Endothelial cell of umbilical vein (primary cell): Measurements from ENCODE around the gene SEMA3G. TPM values are rescaled to one million over a fixed set of nuclear protein-coding genes. Genes with fewer than 3 reads are reported as not detected.

Experiments used
- BruUV-seq: library from RNA; stranded (reverse); fragments of 400-500 nt; replicated peaks from 2 replicates; lab custom pipeline; 2021; lab: Mats Ljungman, UMichigan
- CTCF ChIA-PET: fragments of 300-600, 350-600 bp; sonication (Branson Sonifier 250); formaldehyde crosslinking; loops from one replicate; lab custom pipeline; 2021; ENCODE audit warnings: antibody characterized with exemption, inconsistent platforms; lab: Charles Lee
- POLR2A ChIA-PET: fragments of 300-600, 350-600 bp; sonication (Branson Sonifier 250); formaldehyde crosslinking; loops from one replicate; lab custom pipeline; 2021; ENCODE audit warnings: antibody characterized with exemption, inconsistent platforms; lab: Charles Lee
- DNase-seq: peaks from one replicate; pipeline ENCODE4 v3.0.0-alpha.2; 2011; ENCODE audit warnings: low read depth, low spot score
- FAIRE-seq: peaks from 2 replicates; lab custom pipeline; 2011; peaks lifted over from hg19 to GRCh38; lab: Jason Lieb, UNC
- H2AFZ ChIP-seq: 2 replicates; pipeline ENCODE4 v1.6.0; 2012; ENCODE audit warnings: low read depth, low read length, control low read depth, inconsistent platforms
- H3K27ac ChIP-seq: 2 replicates; pipeline ENCODE4 v1.5.1; 2011; ENCODE audit warnings: low read depth, mild to moderate bottlenecking, control low read depth, low read length, moderate library complexity; ENCODE audit not compliant: insufficient read depth
- H3K27me3 ChIP-seq, 2 experiments: 2 replicates each; pipeline versions ENCODE4 v1.6.0 to v1.6.1; 2011; ENCODE audit warnings: low read length in 2 of 2, mixed read lengths in 1 of 2; ENCODE audit not compliant: control insufficient read depth in 2 of 2, insufficient read depth in 2 of 2
- H3K36me3 ChIP-seq, 2 experiments: 2 replicates in 1 of 2; 3 replicates in 1 of 2; pipeline ENCODE4 v1.5.1; 2011; ENCODE audit warnings: low read length in 2 of 2, mild to moderate bottlenecking in 1 of 2, moderate library complexity in 1 of 2; ENCODE audit not compliant: control insufficient read depth in 2 of 2, insufficient read depth in 2 of 2; ENCODE audit errors: extremely low read depth in 1 of 2
- H3K4me1 ChIP-seq: 3 replicates; pipeline ENCODE4 v1.5.1; 2011; ENCODE audit warnings: mild to moderate bottlenecking, low read length; ENCODE audit not compliant: control insufficient read depth, insufficient read depth; ENCODE audit errors: extremely low read depth
- H3K4me2 ChIP-seq: 2 replicates; pipeline ENCODE4 v1.6.1; 2011; ENCODE audit warnings: low read length, control low read depth, mixed read lengths; ENCODE audit not compliant: insufficient read depth
- H3K4me3 ChIP-seq, 3 experiments: fragments of 200-600 bp in 1 of 3; sonication (generic), shearing (Covaris generic) in 1 of 3; replicated peaks in 1 of 3; 2 replicates each; pipeline ENCODE4 v1.5.1; 2011 to 2016; ENCODE audit warnings: control low read depth in 3 of 3, low read length in 3 of 3, mild to moderate bottlenecking in 2 of 3, inconsistent platforms in 1 of 3, low read depth in 1 of 3, moderate library complexity in 1 of 3; ENCODE audit not compliant: insufficient read depth in 1 of 3
- H3K79me2 ChIP-seq: 2 replicates; pipeline ENCODE4 v1.6.0; 2012; ENCODE audit warnings: low read length, inconsistent platforms; ENCODE audit not compliant: control insufficient read depth, insufficient read depth
- H3K9ac ChIP-seq: replicated peaks from 2 replicates; pipeline ENCODE3; 2011; ENCODE audit warnings: low read length, control low read depth; ENCODE audit not compliant: insufficient read depth; ENCODE audit errors: extremely low read depth
- H3K9me1 ChIP-seq: replicated peaks from 3 replicates; pipeline ENCODE4 v1.6.0; 2011; ENCODE audit warnings: mild to moderate bottlenecking, low read length; ENCODE audit not compliant: control insufficient read depth, insufficient read depth; ENCODE audit errors: extremely low read depth
- H3K9me3 ChIP-seq: replicated peaks from 2 replicates; pipeline ENCODE4 v1.5.1; 2012; ENCODE audit warnings: low read length, inconsistent platforms; ENCODE audit not compliant: control insufficient read depth, insufficient read depth
- H4K20me1 ChIP-seq: replicated peaks from 2 replicates; pipeline ENCODE3; 2011; ENCODE audit warnings: mild to moderate bottlenecking, low read length; ENCODE audit not compliant: control insufficient read depth, insufficient read depth; ENCODE audit errors: extremely low read depth
- EZH2 ChIP-seq: IDR thresholded peaks from 2 replicates; pipeline ENCODE4 v1.6.1; 2012; ENCODE audit warnings: borderline replicate concordance, low read depth, mild to moderate bottlenecking, moderate library complexity, low read length, inconsistent platforms; ENCODE audit not compliant: severe bottlenecking
- FOS ChIP-seq: IDR thresholded peaks from 2 replicates; pipeline ENCODE4 v1.6.1; 2011; ENCODE audit warnings: mild to moderate bottlenecking, low read length, moderate library complexity, borderline replicate concordance; ENCODE audit not compliant: insufficient read depth
- GATA2 ChIP-seq: IDR thresholded peaks from 2 replicates; pipeline ENCODE4 v1.7.0; 2011; ENCODE audit warnings: low read depth, mild to moderate bottlenecking, moderate library complexity, mixed read lengths, low read length; ENCODE audit not compliant: insufficient read length, insufficient read depth
- JUN ChIP-seq: IDR thresholded peaks from 2 replicates; pipeline ENCODE4 v1.6.1; 2011; ENCODE audit warnings: borderline replicate concordance, low read depth; ENCODE audit not compliant: insufficient read length, insufficient read depth
- MYC ChIP-seq: IDR thresholded peaks from one replicate; pipeline ENCODE4 v1.6.1; 2011; ENCODE audit warnings: mild to moderate bottlenecking, low read depth, low read length
- POLR2A ChIP-seq: IDR thresholded peaks from 2 replicates; pipeline ENCODE4 v1.6.1; 2012; ENCODE audit warnings: low read depth, mild to moderate bottlenecking, control low read depth, low read length
- POLR2AphosphoS5 ChIP-seq: IDR thresholded peaks from 2 replicates; pipeline ENCODE4 v1.6.1; 2012; ENCODE audit warnings: low read depth, mild to moderate bottlenecking, control low read depth, low read length, moderate library complexity; ENCODE audit not compliant: insufficient read depth
- dilution Hi-C: fragments of 300-500 bp; cut with MboI; formaldehyde crosslinking; loops from one replicate; pipeline ENCODE4 v1.15.0; 2019; ENCODE audit warnings: low sequenced_read_pairs; ENCODE audit not compliant: extremely low pct_ligation_motif_present
- intact Hi-C: fragments of 100-400 bp; cut with micrococcal nuclease; formaldehyde crosslinking; loops from one replicate; pipeline ENCODE4 v1.10.0; 2022
- polyA plus RNA-seq, 4 experiments: library from polyadenylated mRNA; depleted of rRNA in 3 of 4; stranded (reverse) in 3 of 4; unstranded in 1 of 4; fragments of >200 nt; gene quantifications; 2 replicates each; pipeline versions ENCODE4 v1.2.1 to v1.2.3, GENCODE V29; 2011 to 2012; ENCODE audit warnings: missing spikeins in 1 of 4
- total RNA-seq: library from RNA; stranded (reverse); gene quantifications from 2 replicates; pipeline ENCODE4 v1.2.3, GENCODE V29; 2021
- TF ChIP-seq, protein P1 (sequence below), 2 donors: IDR thresholded peaks; 1 replicate in 1 of 2; 2 replicates in 1 of 2; pipeline ENCODE4 v1.5.1; 2011; ENCODE audit warnings: low read length in 2 of 2, mild to moderate bottlenecking in 2 of 2, moderate library complexity in 2 of 2, control low read depth in 1 of 2, inconsistent platforms in 1 of 2, low read depth in 1 of 2; ENCODE audit not compliant: insufficient read depth in 1 of 2; ENCODE audit errors: extremely low read depth in 1 of 2
- TF ChIP-seq, protein P2 (sequence below): IDR thresholded peaks from 2 replicates; pipeline ENCODE4 v1.6.1; 2011; ENCODE audit not compliant: insufficient read depth, insufficient read length

The SEMA3G gene
- total and polyA plus RNA-seq, 2 donors (not counting 3 experiments of a cell fraction or from before 2014, with no cell fraction given) = 22.6 to 27.9 TPM

DNA sequence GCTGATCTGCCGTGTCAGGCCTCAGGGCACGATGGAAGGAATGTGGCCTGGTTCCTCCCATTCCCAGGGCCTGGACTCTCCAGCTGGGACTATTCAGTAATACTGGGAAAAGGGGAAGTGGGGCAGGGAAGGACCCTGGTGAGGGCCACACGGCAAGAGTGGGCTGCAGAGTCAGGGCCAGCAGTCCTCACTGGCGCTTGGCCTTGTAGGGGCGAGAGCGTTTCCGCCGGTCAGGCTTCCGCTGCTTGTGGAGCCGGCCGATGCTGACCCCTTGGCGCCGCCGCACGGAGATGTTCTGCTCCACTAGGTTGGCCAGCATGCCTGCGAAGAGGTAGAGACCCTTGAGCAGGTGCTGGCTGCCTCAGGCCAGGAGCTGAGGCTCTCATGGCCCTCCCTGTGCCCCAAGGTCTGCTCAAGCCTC lies 42.8 kb downstream of the SEMA3G start:
- no peak for TF ChIP-seq MYC
- no peak for TF ChIP-seq POLR2A
- TF ChIP-seq POLR2AphosphoS5 = no peak
- no peak for TF ChIP-seq EZH2
- no peak for TF ChIP-seq GATA2
- TF ChIP-seq JUN = no peak
- TF ChIP-seq, protein P1, sequence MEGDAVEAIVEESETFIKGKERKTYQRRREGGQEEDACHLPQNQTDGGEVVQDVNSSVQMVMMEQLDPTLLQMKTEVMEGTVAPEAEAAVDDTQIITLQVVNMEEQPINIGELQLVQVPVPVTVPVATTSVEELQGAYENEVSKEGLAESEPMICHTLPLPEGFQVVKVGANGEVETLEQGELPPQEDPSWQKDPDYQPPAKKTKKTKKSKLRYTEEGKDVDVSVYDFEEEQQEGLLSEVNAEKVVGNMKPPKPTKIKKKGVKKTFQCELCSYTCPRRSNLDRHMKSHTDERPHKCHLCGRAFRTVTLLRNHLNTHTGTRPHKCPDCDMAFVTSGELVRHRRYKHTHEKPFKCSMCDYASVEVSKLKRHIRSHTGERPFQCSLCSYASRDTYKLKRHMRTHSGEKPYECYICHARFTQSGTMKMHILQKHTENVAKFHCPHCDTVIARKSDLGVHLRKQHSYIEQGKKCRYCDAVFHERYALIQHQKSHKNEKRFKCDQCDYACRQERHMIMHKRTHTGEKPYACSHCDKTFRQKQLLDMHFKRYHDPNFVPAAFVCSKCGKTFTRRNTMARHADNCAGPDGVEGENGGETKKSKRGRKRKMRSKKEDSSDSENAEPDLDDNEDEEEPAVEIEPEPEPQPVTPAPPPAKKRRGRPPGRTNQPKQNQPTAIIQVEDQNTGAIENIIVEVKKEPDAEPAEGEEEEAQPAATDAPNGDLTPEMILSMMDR (IDR thresholded peaks at IDR 0.05; ENCODE audit: extremely low read depth in 1 of 2, insufficient read depth in 1 of 2, low read depth in 1 of 2, low read length in 2 of 2) = no peak
- TF ChIP-seq FOS = no peak
- TF ChIP-seq, protein P2, sequence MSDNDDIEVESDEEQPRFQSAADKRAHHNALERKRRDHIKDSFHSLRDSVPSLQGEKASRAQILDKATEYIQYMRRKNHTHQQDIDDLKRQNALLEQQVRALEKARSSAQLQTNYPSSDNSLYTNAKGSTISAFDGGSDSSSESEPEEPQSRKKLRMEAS = no peak
- Histone ChIP-seq H3K9me1 (no peaks in the 10 kb centered on the region), H3K9me3 (no peaks in the 10 kb centered on the region), H3K79me2 (no peaks in the 10 kb centered on the region), H3K27me3 (no peaks in the 10 kb centered on the region), H3K4me1 (no peaks in the 10 kb centered on the region), H3K27ac (no peak overlapping the region), H4K20me1 (no peaks in the 10 kb centered on the region), H3K4me2 (no peak overlapping the region), H3K4me3 (no peak overlapping the region), H3K36me3 (peaks cover 0 to 61% of the 10 kb centered on the region in 2 experiments), H2AFZ (no peak overlapping the region), H3K9ac (no peak overlapping the region)
- no peak for FAIRE-seq
- ChIA-PET CTCF (interaction anchor here (1.2 kb wide), 1 partner anchor 10 kb away, joined by 6 read pairs; no protein-coding TSS in a partner anchor), POLR2A (no interaction called here)
- dilution Hi-C loops (no loop called here), intact Hi-C loops (no loop called here)
- BruUV-seq = no TSS peak
- no peak for DNase-seq
